ENCODE data around the gene AMELX.

Gene AMELX

GRCh38 chrX:11349661-11350337, 56.6 kb downstream of the AMELX start:
- Histone ChIP-seq H3K4me3 (ENCODE audit: insufficient read depth, low read depth, low read length, poor library complexity, severe bottlenecking) (no peak overlapping the region), H3K36me3 (ENCODE audit: control insufficient read depth, insufficient read depth, low read length) (no peaks in the 10 kb centered on the region), H3K4me1 (ENCODE audit: control insufficient read depth, insufficient read depth, low read length, poor library complexity, severe bottlenecking) (no peaks in the 10 kb centered on the region), H3K9me3 (ENCODE audit: control insufficient read depth, low read length) (no peaks in the 10 kb centered on the region), H3K27ac (ENCODE audit: insufficient read depth, low read length, poor library complexity, severe bottlenecking) (no peak overlapping the region), H3K27me3 (replicated peaks; ENCODE audit: control insufficient read depth, insufficient read depth, low read length, poor library complexity, severe bottlenecking) (no peaks in the 10 kb centered on the region)
- no peak for DNase-seq
